ENCODE data around the gene MIGA1. TPM values are rescaled to one million over a fixed set of nuclear protein-coding genes. Genes with fewer than 3 reads are reported as not detected.

The MIGA1 gene
- total and polyA plus RNA-seq, 10 of the 15 experiments (the other 5 are each of a cell fraction or from before 2014, with no cell fraction given): 1.3 to 7.2 (median 4.2) TPM

DNA sequence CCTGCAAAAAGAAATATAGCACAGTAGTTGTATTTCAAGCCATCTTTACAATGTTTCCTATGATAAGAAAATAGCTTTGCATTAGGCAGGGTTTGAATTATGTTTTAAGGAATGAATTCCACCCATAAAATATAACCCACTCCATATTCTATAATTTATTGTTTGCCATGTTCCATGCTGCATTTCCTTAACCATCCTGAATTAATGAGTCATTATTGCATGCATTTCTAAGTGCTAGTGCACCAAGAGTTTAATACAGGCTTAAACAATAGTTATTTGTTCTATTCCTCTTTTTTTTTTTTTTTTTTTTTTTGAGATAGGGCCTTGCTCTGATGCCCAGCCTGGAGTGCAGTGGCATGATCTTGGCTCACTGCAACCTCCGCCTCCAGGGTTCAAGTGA, 45.2 kb downstream of the MIGA1 start:
- POLR2A ChIA-PET: no interaction called here
- Histone ChIP-seq H3K36me3 (ENCODE audit: control insufficient read depth in 2 of 2, insufficient read depth in 2 of 2, low read length in 1 of 2) (no peaks in the 10 kb centered on the region; a peak in 1 of 4 replicates), H3K4me3 (no peak overlapping the region), H3K9ac (ENCODE audit: control insufficient read depth, insufficient read depth, low read length) (no peak overlapping the region), H3K27ac (ENCODE audit: control insufficient read depth, insufficient read depth) (no peak overlapping the region), H3K4me1 (ENCODE audit: control insufficient read depth, insufficient read depth, low read length) (no peaks in the 10 kb centered on the region), H3K4me2 (ENCODE audit: control insufficient read depth, insufficient read depth) (no peak overlapping the region), H4K20me1 (ENCODE audit: control insufficient read depth, insufficient read depth) (no peaks in the 10 kb centered on the region), H2AFZ (ENCODE audit: control insufficient read depth, low read depth, low read length) (no peak overlapping the region), H3K79me2 (ENCODE audit: control insufficient read depth, insufficient read depth, low read length) (no peaks in the 10 kb centered on the region), H3K9me3 (replicated peaks; ENCODE audit: control insufficient read depth, insufficient read depth, low read length) (no peaks in the 10 kb centered on the region), H3K27me3 (replicated peaks in 1 of 2; ENCODE audit: control insufficient read depth in 2 of 2, insufficient read depth in 2 of 2, low read length in 1 of 2) (no peaks in the 10 kb centered on the region)
- no peak for ATAC-seq
- no peak for FAIRE-seq
- SMC1A ChIA-PET (ENCODE audit: uncharacterized antibody, unreplicated experiment): interaction anchor here (1.0 kb wide), 1 partner anchor 10 kb away, joined by 3 read pairs; no protein-coding TSS in a partner anchor
- 100% methylated on average over 1 of the region's 1 CpG for whole genome bisulfite sequencing (ENCODE audit: insufficient coverage, insufficient replicate concordance, low lambda C conversion rate, missing lambda C conversion rate)
- RAD21 ChIA-PET (ENCODE audit: unreplicated experiment): interaction anchor here (2.8 kb wide), 1 partner anchor 8 kb away, joined by 7 read pairs; no protein-coding TSS in a partner anchor
- intact Hi-C loops (cut with micrococcal nuclease; ENCODE audit: unreplicated experiment): loop anchor here (2.0 kb wide), 1 partner anchor 290 kb away; no protein-coding TSS in a partner anchor
- CTCF ChIA-PET: interaction anchor here (1.2 to 4.6 kb wide), 3 partner anchors 8 to 297 kb away, joined by 3 to 40 read pairs (median 15); no protein-coding TSS in a partner anchor
- BruUV-seq (replicated peaks): no TSS peak
- no peak for DNase-seq (ENCODE audit: low read depth, low spot score)
- in situ Hi-C loops (cut with MboI): loop anchor here (10.0 kb wide), 1 partner anchor 290 kb away; no protein-coding TSS in a partner anchor
- TF ChIP-seq ZBED1 (IDR thresholded peaks at IDR 0.05; ENCODE audit: borderline replicate concordance) (no peak), POLR2AphosphoS2 (IDR thresholded peaks at IDR 0.05; ENCODE audit: low read depth, low read length) (no peak), CHD1 (IDR thresholded peaks at IDR 0.05; ENCODE audit: low read depth, low read length) (no peak), RELB (IDR thresholded peaks at IDR 0.05; ENCODE audit: low read depth) (no peak), CUX1 (IDR thresholded peaks at IDR 0.05; ENCODE audit: insufficient replicate concordance, low read depth, low read length) (no peak), NBN (IDR thresholded peaks at IDR 0.05) (no peak), ATF3 (IDR thresholded peaks at IDR 0.05; ENCODE audit: borderline replicate concordance, extremely low read depth, low read depth, low read length) (no peak), EP300 (IDR thresholded peaks at IDR 0.05; ENCODE audit: borderline replicate concordance in 1 of 2, control insufficient read depth in 1 of 2, low read depth in 2 of 2, low read length in 2 of 2) (no peak), TAF1 (IDR thresholded peaks at IDR 0.05; ENCODE audit: borderline replicate concordance, low read depth, low read length) (no peak), YBX1 (IDR thresholded peaks at IDR 0.05) (no peak), CHD4 (IDR thresholded peaks at IDR 0.05) (no peak), TCF7 (IDR thresholded peaks at IDR 0.05; ENCODE audit: borderline replicate concordance) (no peak), SUZ12 (IDR thresholded peaks at IDR 0.05; ENCODE audit: unreplicated experiment) (no peak), TCF3 (IDR thresholded peaks at IDR 0.05; ENCODE audit: borderline replicate concordance, insufficient read depth, low read depth, low read length) (no peak), PBX3 (IDR thresholded peaks at IDR 0.05; ENCODE audit: insufficient replicate concordance, low read depth, low read length) (no peak), HDAC2 (IDR thresholded peaks at IDR 0.05) (no peak)

All from GM12878 (cell line).